H1 (cell line): ENCODE data around the gene TOM1L2.

ENCODE experiments used
- BACH1 ChIP-seq: IDR thresholded peaks from 2 replicates; pipeline ENCODE4 v1.6.1; 2012; ENCODE audit warnings: low read length, improper control_type of control experiment
- CBX5 ChIP-seq: fragments of 300-800, 300-1000 bp; sonication (generic); IDR thresholded peaks from 2 replicates; pipeline ENCODE4 v1.7.1; 2016; ENCODE audit warnings: antibody characterized with exemption, low read length, low read depth
- CTCF ChIP-seq, 3 experiments: IDR thresholded peaks; 1 replicate in 2 of 3; 2 replicates in 1 of 3; pipeline versions ENCODE4 v1.5.1 to v1.6.1; 2011; ENCODE audit warnings: low read length in 3 of 3, mild to moderate bottlenecking in 3 of 3, inconsistent platforms in 2 of 3, low read depth in 1 of 3, moderate library complexity in 1 of 3; ENCODE audit not compliant: insufficient read depth in 1 of 3; ENCODE audit errors: control extremely low read depth in 1 of 3
- EZH2 ChIP-seq: fragments of 200-600 bp; sonication (generic); IDR thresholded peaks from 2 replicates; pipeline ENCODE4 v1.7.1; 2012; ENCODE audit warnings: low read depth, mild to moderate bottlenecking, moderate library complexity, low read length, inconsistent platforms; ENCODE audit not compliant: severe bottlenecking
- JUND ChIP-seq: IDR thresholded peaks from 2 replicates; pipeline ENCODE4 v1.6.1; 2011; ENCODE audit warnings: mild to moderate bottlenecking, improper control_type of control experiment, low read length
- MAX ChIP-seq: IDR thresholded peaks from 2 replicates; pipeline ENCODE4 v1.6.1; 2012; ENCODE audit warnings: inconsistent platforms
- POLR2AphosphoS5 ChIP-seq: IDR thresholded peaks from 2 replicates; pipeline ENCODE4 v1.6.1; 2011; ENCODE audit warnings: low read depth, low read length
- SAP30 ChIP-seq: fragments of 300-600 bp; sonication (generic); IDR thresholded peaks from 2 replicates; pipeline ENCODE4 v1.7.1; 2012; ENCODE audit warnings: low read length, moderate library complexity, mild to moderate bottlenecking, inconsistent platforms; ENCODE audit not compliant: insufficient read depth, insufficient replicate concordance
- SP1 ChIP-seq: IDR thresholded peaks from 2 replicates; pipeline ENCODE4 v1.6.1; 2011; ENCODE audit warnings: low read depth, low read length
- YY1 ChIP-seq: IDR thresholded peaks from 2 replicates; pipeline ENCODE4 v1.6.1; 2011; ENCODE audit warnings: low read depth, mild to moderate bottlenecking, low read length

GRCh38 chr17:17884391-17885357 lies 87.5 kb downstream of the TOM1L2 start:
- TF ChIP-seq JUND (no peak), CTCF (IDR thresholded peaks at IDR 0.05; ENCODE audit: control extremely low read depth in 1 of 3, insufficient read depth in 1 of 3, low read depth in 1 of 3, low read length in 3 of 3) (no peak), POLR2AphosphoS5 (no peak), YY1 (no peak), SP1 (no peak), SAP30 (no peak), CBX5 (no peak), EZH2 (no peak), BACH1 (no peak), MAX (no peak)
